Osteocyte (in vitro differentiated cells): ENCODE measurements around the gene MMP25. TPM values are rescaled to one million over a fixed set of nuclear protein-coding genes. Genes with fewer than 3 reads are reported as not detected.

Experiments
- DNase-seq: peaks from one replicate; pipeline ENCODE4 v3.0.0; 2021; ENCODE audit warnings: mixed read lengths; ENCODE audit not compliant: unreplicated experiment; ENCODE audit errors: extremely low spot score
- H3K27ac Mint-ChIP-seq: one replicate; pipeline ENCODE4 v1.8.0; 2021; ENCODE audit warnings: mild to moderate bottlenecking, mixed read lengths; ENCODE audit not compliant: unreplicated experiment
- H3K27me3 Mint-ChIP-seq: one replicate; pipeline ENCODE4 v1.8.0; 2021; ENCODE audit warnings: mixed read lengths; ENCODE audit not compliant: unreplicated experiment
- H3K36me3 Mint-ChIP-seq: one replicate; pipeline ENCODE4 v1.8.0; 2021; ENCODE audit warnings: mixed read lengths; ENCODE audit not compliant: unreplicated experiment
- H3K4me1 Mint-ChIP-seq: one replicate; pipeline ENCODE4 v1.8.0; 2021; ENCODE audit warnings: mixed read lengths; ENCODE audit not compliant: unreplicated experiment
- H3K4me3 Mint-ChIP-seq: one replicate; pipeline ENCODE4 v1.8.0; 2021; ENCODE audit warnings: mild to moderate bottlenecking, moderate library complexity, mixed read lengths; ENCODE audit not compliant: unreplicated experiment
- H3K9me3 Mint-ChIP-seq: one replicate; pipeline ENCODE4 v1.8.0; 2021; ENCODE audit warnings: mixed read lengths; ENCODE audit not compliant: unreplicated experiment
- CTCF ChIP-seq: fragments of 200-600 bp; sonication (generic); IDR thresholded peaks from 2 replicates; pipeline ENCODE4 v1.5.0; 2021; ENCODE audit warnings: antibody characterized with exemption, mild to moderate bottlenecking, moderate library complexity
- total RNA-seq: library from RNA; stranded (reverse); gene quantifications from 2 replicates; pipeline ENCODE4 v1.2.1, GENCODE V29; 2021

Gene MMP25
- total RNA-seq, 1 donor from 2014 or later = 3.0 TPM

- no peak for TF ChIP-seq CTCF
- Mint-ChIP-seq H3K27me3 (peaks cover 24% of the 10 kb centered on the region), H3K4me3 (no peak overlapping the region), H3K4me1 (peaks cover 2% of the 10 kb centered on the region), H3K9me3 (no peaks in the 10 kb centered on the region), H3K36me3 (peaks cover 2% of the 10 kb centered on the region), H3K27ac (no peak overlapping the region)
- no peak for DNase-seq
Measured at GRCh38 chr16:3029491-3030221, 16.7 kb upstream of the MMP25 start.

GRCh38 chr16:3030222-3031212 is 15.8 kb upstream of the MMP25 start:
- no peak for DNase-seq
- TF ChIP-seq CTCF = no peak
- H3K36me3 Mint-ChIP-seq = peaks cover 2% of the 10 kb centered on the region
- no peak overlapping the region for H3K27ac Mint-ChIP-seq
- H3K9me3 Mint-ChIP-seq = no peaks in the 10 kb centered on the region
- no peak overlapping the region for H3K4me3 Mint-ChIP-seq
- H3K4me1 Mint-ChIP-seq = no peaks in the 10 kb centered on the region
- peaks cover 31% of the 10 kb centered on the region for H3K27me3 Mint-ChIP-seq

GRCh38 chr16:3032624-3033023 is 13.7 kb upstream of the MMP25 start:
- peaks cover 44% of the 10 kb centered on the region for H3K27me3 Mint-ChIP-seq
- peaks cover 2% of the 10 kb centered on the region for H3K36me3 Mint-ChIP-seq
- no peak overlapping the region for H3K4me3 Mint-ChIP-seq
- no peaks in the 10 kb centered on the region for H3K9me3 Mint-ChIP-seq
- peaks cover 3% of the 10 kb centered on the region for H3K4me1 Mint-ChIP-seq
- no peak overlapping the region for H3K27ac Mint-ChIP-seq
- no peak for DNase-seq
- TF ChIP-seq CTCF = no peak

- H3K4me1 Mint-ChIP-seq = peaks cover 3% of the 10 kb centered on the region
- no peak for DNase-seq
- H3K27me3 Mint-ChIP-seq = peaks cover 60% of the 10 kb centered on the region
- H3K9me3 Mint-ChIP-seq = no peaks in the 10 kb centered on the region
- no peak for TF ChIP-seq CTCF
- peaks cover 2% of the 10 kb centered on the region for H3K36me3 Mint-ChIP-seq
- H3K27ac Mint-ChIP-seq = no peak overlapping the region
- H3K4me3 Mint-ChIP-seq = no peak overlapping the region
Measured at GRCh38 chr16:3035289-3035971, 10.9 kb upstream of the MMP25 start.
